WTC11 (cell line): ENCODE measurements around the gene F11R. TPM values are rescaled to one million over a fixed set of nuclear protein-coding genes. Genes with fewer than 3 reads are reported as not detected.

ENCODE experiments used
- ATAC-seq: fragments of 200-7000 bp; cut with Tn5 transposase; 2 replicates; pipeline ENCODE4 v1.10.0; 2021; ENCODE audit warnings: mild to moderate bottlenecking, moderate library complexity
- CTCF ChIA-PET: fragments of 300-600 bp; sonication (Branson Sonifier 250); formaldehyde crosslinking; loops from one replicate; lab custom pipeline; 2021; ENCODE audit warnings: antibody characterized with exemption; lab: Charles Lee
- POLR2A ChIA-PET: fragments of 350-600 bp; sonication (Branson Sonifier 250); formaldehyde crosslinking; loops from one replicate; lab custom pipeline; 2021; ENCODE audit warnings: antibody characterized with exemption; lab: Charles Lee
- DNase-seq: peaks from one replicate; pipeline ENCODE4 v3.0.0; 2021; ENCODE audit warnings: low spot score
- H3K27ac Mint-ChIP-seq: 2 replicates; pipeline ENCODE4 v1.8.0; 2021; ENCODE audit warnings: mixed read lengths
- H3K27me3 Mint-ChIP-seq: 2 replicates; pipeline ENCODE4 v1.8.0; 2021; ENCODE audit warnings: low read depth, mild to moderate bottlenecking, moderate library complexity, mixed read lengths
- H3K36me3 Mint-ChIP-seq: 2 replicates; pipeline ENCODE4 v1.8.0; 2021; ENCODE audit warnings: mixed read lengths
- H3K4me1 Mint-ChIP-seq: 2 replicates; pipeline ENCODE4 v1.8.0; 2022; ENCODE audit warnings: mixed read lengths
- H3K4me3 Mint-ChIP-seq: 2 replicates; pipeline ENCODE4 v1.8.0; 2021; ENCODE audit warnings: mild to moderate bottlenecking, moderate library complexity, mixed read lengths
- H3K9me3 Mint-ChIP-seq: 2 replicates; pipeline ENCODE4 v1.8.0; 2021; ENCODE audit warnings: mixed read lengths
- ATF3 ChIP-seq: sonication (generic); formaldehyde crosslinking; conservative IDR thresholded peaks from 2 replicates; pipeline ENCODE4 v1.8.1; 2022; ENCODE audit warnings: mild to moderate bottlenecking, missing genetic modification reagents
- ATF6 ChIP-seq: sonication (generic); formaldehyde crosslinking; IDR thresholded peaks from 2 replicates; pipeline ENCODE4 v1.8.1; 2023; ENCODE audit warnings: mild to moderate bottlenecking, missing genetic modification reagents
- CDX4 ChIP-seq: fragments of 250-450 bp; sonication (Bioruptor Pico); IDR thresholded peaks from 2 replicates; pipeline ENCODE4 v1.9.0; 2021; ENCODE audit warnings: moderate library complexity, mild to moderate bottlenecking, inconsistent platforms, borderline replicate concordance
- CREM ChIP-seq: sonication (generic); formaldehyde crosslinking; IDR thresholded peaks from 2 replicates; pipeline ENCODE4 v1.8.1; 2022; ENCODE audit warnings: mild to moderate bottlenecking, missing genetic modification reagents, moderate library complexity
- E2F5 ChIP-seq: sonication (generic); formaldehyde crosslinking; IDR thresholded peaks from 2 replicates; pipeline ENCODE4 v1.8.1; 2022; ENCODE audit warnings: mild to moderate bottlenecking, moderate library complexity, missing genetic modification reagents
- ELF4 ChIP-seq: sonication (generic); formaldehyde crosslinking; IDR thresholded peaks from 2 replicates; pipeline ENCODE4 v1.8.1; 2022; ENCODE audit warnings: low read depth, mild to moderate bottlenecking, moderate library complexity, missing genetic modification reagents
- EMX1 ChIP-seq: fragments of 250-450 bp; sonication (Bioruptor Pico); IDR thresholded peaks from 2 replicates; pipeline ENCODE4 v1.8.0; 2021; ENCODE audit warnings: mild to moderate bottlenecking
- FOXK1 ChIP-seq: sonication (generic); formaldehyde crosslinking; IDR thresholded peaks from 2 replicates; pipeline ENCODE4 v1.8.0; 2022; ENCODE audit warnings: mild to moderate bottlenecking, moderate library complexity, missing genetic modification reagents
- HMGA2 ChIP-seq: fragments of 250-450 bp; sonication (Bioruptor Pico); IDR thresholded peaks from 2 replicates; pipeline ENCODE4 v1.4.0; 2021; ENCODE audit warnings: mild to moderate bottlenecking, moderate library complexity
- JUN ChIP-seq: sonication (generic); formaldehyde crosslinking; IDR thresholded peaks from 2 replicates; pipeline ENCODE4 v1.8.0; 2023; ENCODE audit warnings: mild to moderate bottlenecking, missing genetic modification reagents
- MAX ChIP-seq: sonication (generic); formaldehyde crosslinking; IDR thresholded peaks from 2 replicates; pipeline ENCODE4 v1.8.0; 2022; ENCODE audit warnings: mild to moderate bottlenecking, missing genetic modification reagents
- NFYB ChIP-seq: sonication (generic); formaldehyde crosslinking; conservative IDR thresholded peaks from 2 replicates; pipeline ENCODE4 v1.8.0; 2022; ENCODE audit warnings: low read depth, missing genetic modification reagents
- NR1H2 ChIP-seq: sonication (generic); formaldehyde crosslinking; IDR thresholded peaks from 2 replicates; pipeline ENCODE4 v1.9.0; 2021; ENCODE audit warnings: mild to moderate bottlenecking, moderate library complexity, missing genetic modification reagents
- RORB ChIP-seq: fragments of 250-450 bp; sonication (Bioruptor Pico); IDR thresholded peaks from 2 replicates; pipeline ENCODE4 v1.9.0; 2021; ENCODE audit warnings: mild to moderate bottlenecking
- SMAD4 ChIP-seq: sonication (generic); formaldehyde crosslinking; IDR thresholded peaks from 2 replicates; pipeline ENCODE4 v1.8.0; 2022; ENCODE audit warnings: mild to moderate bottlenecking, missing genetic modification reagents
- USF1 ChIP-seq: sonication (generic); formaldehyde crosslinking; IDR thresholded peaks from 2 replicates; pipeline ENCODE4 v1.8.0; 2022; ENCODE audit warnings: mild to moderate bottlenecking, missing genetic modification reagents
- USF2 ChIP-seq: sonication (generic); formaldehyde crosslinking; IDR thresholded peaks from 2 replicates; pipeline ENCODE4 v1.8.1; 2023; ENCODE audit warnings: mild to moderate bottlenecking, missing genetic modification reagents, moderate library complexity
- ZNF423 ChIP-seq: fragments of 250-450 bp; sonication (Bioruptor Pico); IDR thresholded peaks from 2 replicates; pipeline ENCODE4 v2.1.2; 2022; ENCODE audit warnings: mild to moderate bottlenecking, moderate library complexity
- total RNA-seq: library from RNA; stranded (reverse); gene quantifications from 3 replicates; pipeline ENCODE4 v1.2.3, GENCODE V29; 2021

Gene F11R
- total RNA-seq, 1 experiment from 2014 or later: 202 TPM

- CTCF ChIA-PET: interaction anchor here (1.7 kb wide), 1 partner anchor 11 kb away, joined by 6 read pairs; no protein-coding TSS in a partner anchor
- H3K4me1 Mint-ChIP-seq: peaks cover 5% of the 10 kb centered on the region
- H3K9me3 Mint-ChIP-seq: no peaks in the 10 kb centered on the region
- peaks cover 56% of the 10 kb centered on the region for H3K36me3 Mint-ChIP-seq
- no peak overlapping the region for H3K27ac Mint-ChIP-seq
- H3K27me3 Mint-ChIP-seq: no peaks in the 10 kb centered on the region
- DNase-seq: no peak
- POLR2A ChIA-PET: interaction anchor here (0.6 to 1.1 kb wide), 2 partner anchors 20 to 98 kb away, joined by 3 to 4 read pairs; partner anchors contain the start of gene F11R
- TF ChIP-seq SMAD4 (CRISPR knock-in tag): no peak
- no peak for TF ChIP-seq ZNF423 (CRISPR knock-in tag)
- TF ChIP-seq ATF3 (CRISPR knock-in tag): no peak
- TF ChIP-seq USF2 (CRISPR knock-in tag): no peak
- no peak for TF ChIP-seq RORB (CRISPR knock-in tag)
- no peak for TF ChIP-seq JUN (CRISPR knock-in tag)
- no peak for TF ChIP-seq USF1 (CRISPR knock-in tag)
- no peak for ATAC-seq
- H3K4me3 Mint-ChIP-seq: no peak overlapping the region
Observed at GRCh38 chr1:161000736-161001480, 20.0 kb downstream of the F11R start.

- Mint-ChIP-seq H3K4me3 (no peak overlapping the region), H3K9me3 (no peaks in the 10 kb centered on the region), H3K36me3 (peaks cover 61% of the 10 kb centered on the region), H3K27ac (no peak overlapping the region), H3K27me3 (no peaks in the 10 kb centered on the region), H3K4me1 (peaks cover 5% of the 10 kb centered on the region)
- CTCF ChIA-PET: interaction anchor here (2.6 kb wide), 1 partner anchor 22 kb away, joined by 40 read pairs; the partner anchor contains the start of gene F11R
- ATAC-seq: no peak
- POLR2A ChIA-PET: no interaction called here
- TF ChIP-seq MAX (no peak), E2F5 (CRISPR knock-in tag) (no peak), EMX1 (CRISPR knock-in tag) (no peak), CDX4 (no peak), ATF6 (no peak), ELF4 (no peak), HMGA2 (CRISPR knock-in tag) (no peak), NR1H2 (no peak), NFYB (CRISPR knock-in tag) (no peak), FOXK1 (CRISPR knock-in tag) (no peak), CREM (CRISPR knock-in tag) (no peak)
- DNase-seq: no peak
Observed at GRCh38 chr1:160999376-160999775, 21.6 kb downstream of the F11R start.
